WTC11 (cell line): ENCODE measurements around the gene FABP3.
A peak's percentile ranks its signal among the peaks of the same experiment; 100 is the strongest.

Experiments used
- CREB1 ChIP-seq: sonication (generic); formaldehyde crosslinking; IDR thresholded peaks from 2 replicates; pipeline ENCODE4 v1.8.0; 2023; ENCODE audit warnings: mild to moderate bottlenecking, missing genetic modification reagents
- CREM ChIP-seq: sonication (generic); formaldehyde crosslinking; IDR thresholded peaks from 2 replicates; pipeline ENCODE4 v1.8.1; 2022; ENCODE audit warnings: mild to moderate bottlenecking, missing genetic modification reagents, moderate library complexity
- CTCF ChIP-seq: fragments of 200-600 bp; IDR thresholded peaks from 2 replicates; pipeline ENCODE4 v1.8.0; 2022; ENCODE audit warnings: antibody characterized with exemption
- E2F1 ChIP-seq: sonication (generic); formaldehyde crosslinking; IDR thresholded peaks from 2 replicates; pipeline ENCODE4 v1.8.0; 2022; ENCODE audit warnings: mild to moderate bottlenecking, missing genetic modification reagents
- JUN ChIP-seq: sonication (generic); formaldehyde crosslinking; IDR thresholded peaks from 2 replicates; pipeline ENCODE4 v1.8.0; 2023; ENCODE audit warnings: mild to moderate bottlenecking, missing genetic modification reagents
- NFYB ChIP-seq: sonication (generic); formaldehyde crosslinking; conservative IDR thresholded peaks from 2 replicates; pipeline ENCODE4 v1.8.0; 2022; ENCODE audit warnings: low read depth, missing genetic modification reagents

- TF ChIP-seq JUN (CRISPR knock-in tag) (no peak), CTCF (peak; percentile 72), CREM (CRISPR knock-in tag) (no peak), E2F1 (CRISPR knock-in tag) (no peak), CREB1 (CRISPR knock-in tag) (no peak), NFYB (CRISPR knock-in tag) (no peak)
Measured at GRCh38 chr1:31394584-31395193, 21.8 kb upstream of the FABP3 start.
